Upper lobe of left lung (tissue), 6 donors: ENCODE measurements around the gene ADGB. TPM values are rescaled to one million over a fixed set of nuclear protein-coding genes. Genes with fewer than 3 reads are reported as not detected.

ENCODE experiments used
- ATAC-seq, 2 donors: fragments of 200-7000 bp; cut with Tn5 transposase; one replicate each; pipeline ENCODE4 v1.9.1; 2022; ENCODE audit warnings: mild to moderate bottlenecking in 2 of 2, moderate library complexity in 2 of 2; ENCODE audit not compliant: low FRiP score in 2 of 2
- DNase-seq, 2 donors: peaks; one replicate each; pipeline ENCODE4 v3.0.0-alpha.2; 2019 to 2020
- H3K27ac ChIP-seq, 4 donors: fragments of 200-600 bp; sonication (generic); one replicate each; pipeline ENCODE4 v1.5.1; 2016 to 2019
- H3K27me3 ChIP-seq, 4 donors: fragments of 200-600 bp; sonication (generic); one replicate each; pipeline ENCODE4 v1.5.1; 2017 to 2019
- H3K36me3 ChIP-seq, 4 donors: fragments of 200-600 bp; sonication (generic); one replicate each; pipeline ENCODE4 v1.5.1; 2016 to 2019
- H3K4me1 ChIP-seq, 4 donors: fragments of 200-600 bp; sonication (generic); one replicate each; pipeline ENCODE4 v1.5.1; 2018 to 2019
- H3K4me3 ChIP-seq, 4 donors: fragments of 200-600 bp; sonication (generic); one replicate each; pipeline ENCODE4 v1.5.1; 2017 to 2019; ENCODE audit warnings: mild to moderate bottlenecking in 2 of 4, moderate library complexity in 1 of 4
- H3K9me3 ChIP-seq, 4 donors: fragments of 200-600 bp; sonication (generic); one replicate each; pipeline ENCODE4 v1.5.1; 2018 to 2019
- CTCF ChIP-seq, 6 experiments: fragments of 450-650 bp in 4 of 6; fragments of 200-600 bp in 2 of 6; sonication (generic) in 2 of 6; IDR thresholded peaks; one replicate each; pipeline ENCODE4 v1.5.1; 2016 to 2019; ENCODE audit warnings: antibody characterized with exemption in 6 of 6
- EP300 ChIP-seq, 4 donors: sonication (generic); formaldehyde crosslinking; IDR thresholded peaks; one replicate each; pipeline ENCODE4 v1.5.1; 2017; ENCODE audit warnings: antibody characterized with exemption in 4 of 4, control low read depth in 2 of 4
- POLR2A ChIP-seq, 4 donors: fragments of 450-650 bp; IDR thresholded peaks; one replicate each; pipeline ENCODE4 v1.5.1; 2016 to 2017; ENCODE audit warnings: antibody characterized with exemption in 4 of 4, mild to moderate bottlenecking in 2 of 4
- POLR2AphosphoS5 ChIP-seq, 2 donors: sonication (generic); formaldehyde crosslinking; IDR thresholded peaks; one replicate each; pipeline ENCODE4 v1.5.1; 2017; ENCODE audit warnings: antibody characterized with exemption in 2 of 2
- WGBS, 2 donors: methylation state at CpG; one replicate each; pipeline ENCODE4 v1.1.5; 2017 to 2018; 5-methylcytosine and 5-hydroxymethylcytosine counted together
- total RNA-seq, 6 donors: library from RNA; depleted of rRNA in 4 of 6; stranded (reverse); fragments of >200 nt in 4 of 6; gene quantifications; one replicate each; pipeline versions ENCODE4 v1.1.0 to v1.2.1, GENCODE V29; 2016 to 2021
- donor health status: DM: no; HTN: no; CAD: no; lungs with moderate emphysema.
- donor health status: DM: no; HTN: yes; CAD: no; lungs with severe emphysema.

ADGB gene
- total RNA-seq, 6 donors from 2014 or later: 0.31 to 34.6 (median 6.2) TPM

GRCh38 chr6:146859206-146859605 is 260.4 kb downstream of the ADGB start:
- H3K27ac ChIP-seq: no peak overlapping the region
- no peaks in the 10 kb centered on the region for H3K27me3 ChIP-seq
- H3K36me3 ChIP-seq: no peaks in the 10 kb centered on the region
- ATAC-seq (no peak), DNase-seq (no peak)
- 97 to 98% methylated on average over 4 of the region's 4 CpGs for WGBS, 2 donors
- peaks cover 0 to 3% (median 0%) of the 10 kb centered on the region in 4 donors for H3K4me1 ChIP-seq
- TF ChIP-seq EP300 (IDR thresholded peaks at IDR 0.05) (no peak), POLR2A (IDR thresholded peaks at IDR 0.05) (no peak), POLR2AphosphoS5 (IDR thresholded peaks at IDR 0.05) (no peak), CTCF (IDR thresholded peaks at IDR 0.05) (no peak)
- H3K4me3 ChIP-seq: no peak overlapping the region
- H3K9me3 ChIP-seq: no peaks in the 10 kb centered on the region

- 78 to 94% methylated on average over 3 of the region's 3 CpGs for WGBS, 2 donors
- Histone ChIP-seq H3K27ac (no peak overlapping the region), H3K36me3 (no peaks in the 10 kb centered on the region)
Measured at GRCh38 chr6:146859795-146860495, 261.2 kb downstream of the ADGB start.

GRCh38 chr6:146860583-146860982 is 261.8 kb downstream of the ADGB start:
- 58 to 84% methylated on average over 2 of the region's 2 CpGs for WGBS, 2 donors
- TF ChIP-seq POLR2A (IDR thresholded peaks at IDR 0.05): no peak
- no peak for TF ChIP-seq EP300 (IDR thresholded peaks at IDR 0.05)
- TF ChIP-seq CTCF (IDR thresholded peaks at IDR 0.05): no peak
- TF ChIP-seq POLR2AphosphoS5 (IDR thresholded peaks at IDR 0.05): no peak
- ATAC-seq: no peak

More at GRCh38 chr6:146859795-146860495, 261.2 kb downstream of the ADGB start:
- TF ChIP-seq CTCF (IDR thresholded peaks at IDR 0.05): no peak
- no peak for TF ChIP-seq POLR2A (IDR thresholded peaks at IDR 0.05)
- no peak for TF ChIP-seq POLR2AphosphoS5 (IDR thresholded peaks at IDR 0.05)
- no peak for TF ChIP-seq EP300 (IDR thresholded peaks at IDR 0.05)
- H3K4me3 ChIP-seq: no peak overlapping the region
- ATAC-seq (no peak), DNase-seq (no peak)
- no peaks in the 10 kb centered on the region for H3K27me3 ChIP-seq
- H3K9me3 ChIP-seq: no peaks in the 10 kb centered on the region
- H3K4me1 ChIP-seq: peaks cover 0 to 3% (median 0%) of the 10 kb centered on the region in 4 donors

GRCh38 chr6:146861029-146861563 is 262.3 kb downstream of the ADGB start:
- Histone ChIP-seq H3K27ac (no peak overlapping the region), H3K4me1 (peaks cover 0 to 3% (median 0%) of the 10 kb centered on the region in 4 donors), H3K4me3 (no peak overlapping the region), H3K36me3 (no peaks in the 10 kb centered on the region), H3K9me3 (no peaks in the 10 kb centered on the region), H3K27me3 (no peaks in the 10 kb centered on the region)
- DNase-seq (no peak), ATAC-seq (no peak)
- 77 to 83% methylated on average over 3 of the region's 3 CpGs for WGBS, 2 donors
- TF ChIP-seq POLR2AphosphoS5 (IDR thresholded peaks at IDR 0.05) (no peak), EP300 (IDR thresholded peaks at IDR 0.05) (no peak), CTCF (IDR thresholded peaks at IDR 0.05) (no peak), POLR2A (IDR thresholded peaks at IDR 0.05) (no peak)

More at GRCh38 chr6:146860583-146860982, 261.8 kb downstream of the ADGB start:
- H3K27me3 ChIP-seq: no peaks in the 10 kb centered on the region
- DNase-seq: no peak
- no peaks in the 10 kb centered on the region for H3K9me3 ChIP-seq
- no peak overlapping the region for H3K4me3 ChIP-seq
- H3K4me1 ChIP-seq: peaks cover 0 to 3% (median 0%) of the 10 kb centered on the region in 4 donors
- no peak overlapping the region for H3K27ac ChIP-seq
- H3K36me3 ChIP-seq: no peaks in the 10 kb centered on the region
